MM.1S (cell line): ENCODE results near the gene BTC.

Experiments used
- DNase-seq: peaks from one replicate; pipeline ENCODE4 v3.0.0-alpha.2; 2015
- H2AFZ ChIP-seq: fragments of 300-600 bp; sonication (generic); 2 replicates; pipeline ENCODE4 v1.6.0; 2016; ENCODE audit warnings: antibody characterized with exemption, low read length
- H3F3A ChIP-seq: fragments of 300-600 bp; sonication (generic); 2 replicates; pipeline ENCODE4 v1.6.1; 2016; ENCODE audit warnings: mild to moderate bottlenecking, antibody characterized with exemption, low read length, moderate library complexity, mixed read lengths; ENCODE audit not compliant: insufficient read depth
- H3K27ac ChIP-seq: fragments of 300-600 bp; sonication (generic); 2 replicates; pipeline ENCODE4 v1.5.1; 2016; ENCODE audit warnings: mild to moderate bottlenecking, low read length
- H3K27me3 ChIP-seq: fragments of 300-600 bp; sonication (generic); replicated peaks from 2 replicates; pipeline ENCODE4 v1.6.0; 2016; ENCODE audit warnings: low read length; ENCODE audit not compliant: insufficient read depth
- H3K36me3 ChIP-seq: fragments of 300-600 bp; sonication (generic); replicated peaks from 2 replicates; pipeline ENCODE4 v1.6.1; 2016; ENCODE audit warnings: mild to moderate bottlenecking, low read length, mixed read lengths; ENCODE audit not compliant: insufficient read depth
- H3K4me1 ChIP-seq: fragments of 300-600 bp; sonication (generic); 2 replicates; pipeline ENCODE4 v1.6.1; 2016; ENCODE audit warnings: low read length, mixed read lengths
- H3K4me2 ChIP-seq: fragments of 300-600 bp; sonication (generic); 2 replicates; pipeline ENCODE4 v1.6.0; 2016; ENCODE audit warnings: low read depth, low read length
- H3K4me3 ChIP-seq: fragments of 300-600 bp; sonication (generic); 2 replicates; pipeline ENCODE4 v1.5.1; 2016; ENCODE audit warnings: low read length, mixed read lengths
- H3K79me2 ChIP-seq: fragments of 300-600 bp; sonication (generic); 2 replicates; pipeline ENCODE4 v1.6.1; 2016; ENCODE audit warnings: mixed run types, low read length, mixed read lengths
- H3K9ac ChIP-seq: fragments of 300-600 bp; sonication (generic); 2 replicates; pipeline ENCODE4 v1.6.1; 2016; ENCODE audit warnings: low read length, mixed read lengths
- H3K9me2 ChIP-seq: fragments of 300-600 bp; sonication (generic); replicated peaks from 2 replicates; pipeline ENCODE4 v1.6.1; 2016; ENCODE audit warnings: mild to moderate bottlenecking, low read length, mixed read lengths; ENCODE audit not compliant: insufficient read depth
- H3K9me3 ChIP-seq: fragments of 300-600 bp; sonication (generic); replicated peaks from 2 replicates; pipeline ENCODE4 v1.6.1; 2016; ENCODE audit warnings: mild to moderate bottlenecking, low read length, mixed read lengths; ENCODE audit not compliant: insufficient read depth
- H4K20me1 ChIP-seq: fragments of 300-600 bp; sonication (generic); 2 replicates; pipeline ENCODE4 v1.6.1; 2016; ENCODE audit warnings: mild to moderate bottlenecking, low read length, moderate library complexity, mixed read lengths; ENCODE audit not compliant: insufficient read depth
- EZH2 ChIP-seq: fragments of 300-600 bp; sonication (generic); optimal IDR thresholded peaks from 2 replicates; pipeline ENCODE3; 2017; ENCODE audit warnings: low read depth, mild to moderate bottlenecking, antibody characterized with exemption, low read length, mixed read lengths
- EZH2phosphoT487 ChIP-seq: fragments of 300-600 bp; sonication (generic); IDR thresholded peaks from 2 replicates; pipeline ENCODE4 v1.6.1; 2018; ENCODE audit warnings: antibody characterized with exemption, low read length
- TF ChIP-seq, protein P1 (sequence below): fragments of 300-600 bp; sonication (generic); IDR thresholded peaks from 2 replicates; pipeline ENCODE4 v1.5.1; 2016; ENCODE audit warnings: antibody characterized with exemption, low read length, mixed read lengths

Gene BTC

DNA sequence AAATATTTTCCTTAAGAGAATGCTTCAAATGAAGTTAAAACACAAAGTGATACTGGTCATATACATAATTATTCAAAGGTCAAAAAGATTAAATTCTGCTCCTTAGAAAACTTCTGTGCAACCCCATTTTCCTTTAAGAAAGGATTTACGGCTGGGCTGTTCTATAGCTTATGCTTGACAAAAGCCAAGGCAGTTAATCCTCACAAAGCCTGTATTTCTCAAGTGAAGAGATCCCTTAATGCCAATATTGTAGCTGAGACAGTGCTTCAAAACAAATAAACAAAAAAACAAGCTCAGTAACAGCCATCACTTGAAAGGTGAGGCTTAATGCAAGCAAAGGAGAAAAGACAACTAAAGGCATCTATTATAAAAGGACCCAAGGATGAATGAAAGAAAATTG, 42.5 kb downstream of the BTC start:
- Histone ChIP-seq H3K27ac (no peak overlapping the region), H3K4me3 (no peak overlapping the region), H3K27me3 (no peaks in the 10 kb centered on the region), H3K36me3 (no peaks in the 10 kb centered on the region), H3K9me3 (no peaks in the 10 kb centered on the region), H3K4me1 (no peaks in the 10 kb centered on the region), H3K9me2 (no peaks in the 10 kb centered on the region), H2AFZ (no peak overlapping the region), H4K20me1 (no peaks in the 10 kb centered on the region), H3F3A (no peaks in the 10 kb centered on the region), H3K9ac (no peak overlapping the region), H3K4me2 (no peak overlapping the region), H3K79me2 (no peaks in the 10 kb centered on the region)
- no peak for TF ChIP-seq EZH2phosphoT487
- TF ChIP-seq, protein P1, sequence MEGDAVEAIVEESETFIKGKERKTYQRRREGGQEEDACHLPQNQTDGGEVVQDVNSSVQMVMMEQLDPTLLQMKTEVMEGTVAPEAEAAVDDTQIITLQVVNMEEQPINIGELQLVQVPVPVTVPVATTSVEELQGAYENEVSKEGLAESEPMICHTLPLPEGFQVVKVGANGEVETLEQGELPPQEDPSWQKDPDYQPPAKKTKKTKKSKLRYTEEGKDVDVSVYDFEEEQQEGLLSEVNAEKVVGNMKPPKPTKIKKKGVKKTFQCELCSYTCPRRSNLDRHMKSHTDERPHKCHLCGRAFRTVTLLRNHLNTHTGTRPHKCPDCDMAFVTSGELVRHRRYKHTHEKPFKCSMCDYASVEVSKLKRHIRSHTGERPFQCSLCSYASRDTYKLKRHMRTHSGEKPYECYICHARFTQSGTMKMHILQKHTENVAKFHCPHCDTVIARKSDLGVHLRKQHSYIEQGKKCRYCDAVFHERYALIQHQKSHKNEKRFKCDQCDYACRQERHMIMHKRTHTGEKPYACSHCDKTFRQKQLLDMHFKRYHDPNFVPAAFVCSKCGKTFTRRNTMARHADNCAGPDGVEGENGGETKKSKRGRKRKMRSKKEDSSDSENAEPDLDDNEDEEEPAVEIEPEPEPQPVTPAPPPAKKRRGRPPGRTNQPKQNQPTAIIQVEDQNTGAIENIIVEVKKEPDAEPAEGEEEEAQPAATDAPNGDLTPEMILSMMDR = no peak
- TF ChIP-seq EZH2 = no peak
- DNase-seq = no peak

DNA sequence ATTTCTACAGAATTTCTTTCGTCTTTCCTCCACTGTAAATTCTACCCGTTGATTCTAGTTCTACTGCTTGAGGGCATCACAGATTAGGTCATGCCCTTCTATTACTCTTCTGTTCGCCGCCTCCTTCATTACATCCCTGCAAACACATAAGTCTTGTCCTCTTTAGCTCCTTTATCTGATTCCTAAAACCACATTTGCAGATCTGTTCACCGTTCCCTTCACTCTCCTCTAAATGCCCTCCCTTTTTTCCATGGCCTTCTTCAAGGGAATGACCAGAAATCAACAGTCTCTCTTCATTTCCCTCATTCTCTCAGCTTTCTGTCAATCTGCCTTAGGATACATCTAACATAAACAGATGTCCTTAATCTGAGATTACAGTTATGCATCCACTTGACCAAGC, 43.1 kb downstream of the BTC start:
- Histone ChIP-seq H3K27me3 (no peaks in the 10 kb centered on the region), H3K9me2 (no peaks in the 10 kb centered on the region), H3K9me3 (no peaks in the 10 kb centered on the region), H3F3A (no peaks in the 10 kb centered on the region), H3K9ac (no peak overlapping the region), H3K36me3 (no peaks in the 10 kb centered on the region), H3K79me2 (no peaks in the 10 kb centered on the region), H3K4me3 (no peak overlapping the region), H4K20me1 (no peaks in the 10 kb centered on the region), H2AFZ (no peak overlapping the region), H3K4me2 (no peak overlapping the region), H3K27ac (no peak overlapping the region), H3K4me1 (no peaks in the 10 kb centered on the region)
- TF ChIP-seq EZH2 (no peak), EZH2phosphoT487 (no peak)
- TF ChIP-seq, protein P1 = no peak
- no peak for DNase-seq

DNA sequence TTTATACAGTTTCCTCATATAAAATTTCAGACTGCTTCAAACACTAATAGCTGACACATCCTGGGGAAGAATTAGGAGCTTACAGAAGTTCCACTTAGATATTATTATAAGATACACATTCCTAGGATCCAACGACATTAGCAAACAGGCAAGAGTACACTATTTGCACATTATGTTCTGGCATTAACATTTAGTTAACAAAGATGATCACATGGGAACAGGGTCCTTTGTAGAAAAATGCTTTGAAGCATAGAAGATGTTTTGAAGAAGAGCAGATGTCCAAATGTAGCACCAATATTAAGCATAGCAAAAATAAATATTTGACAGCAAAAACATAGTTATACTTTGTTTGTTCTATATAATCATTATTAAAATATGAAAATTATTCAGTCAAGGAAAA, 52.1 kb downstream of the BTC start:
- no peaks in the 10 kb centered on the region for H3F3A ChIP-seq
- no peaks in the 10 kb centered on the region for H4K20me1 ChIP-seq
- H3K4me2 ChIP-seq = no peak overlapping the region
- no peak overlapping the region for H3K4me3 ChIP-seq
- H2AFZ ChIP-seq = no peak overlapping the region
- no peak overlapping the region for H3K9ac ChIP-seq
- no peaks in the 10 kb centered on the region for H3K79me2 ChIP-seq
- no peaks in the 10 kb centered on the region for H3K9me2 ChIP-seq
- H3K4me1 ChIP-seq = no peaks in the 10 kb centered on the region
- H3K36me3 ChIP-seq = no peaks in the 10 kb centered on the region
- H3K27ac ChIP-seq = no peak overlapping the region
- TF ChIP-seq EZH2phosphoT487 = no peak
- TF ChIP-seq EZH2 = no peak
- TF ChIP-seq, protein P1 = no peak
- DNase-seq = no peak
- H3K27me3 ChIP-seq = no peaks in the 10 kb centered on the region
- H3K9me3 ChIP-seq = no peaks in the 10 kb centered on the region
